Muscle layer of duodenum (tissue), 2 donors: ENCODE results near the gene CEP20.
A peak's percentile ranks its signal among the peaks of the same experiment; 100 is the strongest.
"Not testable (repeated sequence)": the region's sequence is repeated elsewhere in the genome, so short reads cannot be mapped to it uniquely, and the experiment has no call there.

ENCODE experiments used
- H3K27ac ChIP-seq: one replicate; pipeline ENCODE4 v1.7.0; 2013; ENCODE audit warnings: mild to moderate bottlenecking, low read length
- H3K27me3 ChIP-seq: one replicate; pipeline ENCODE4 v1.7.0; 2013; ENCODE audit warnings: low read depth, mild to moderate bottlenecking, control low read depth, low read length
- H3K36me3 ChIP-seq, 2 donors: one replicate each; pipeline ENCODE4 v1.7.0; 2013; ENCODE audit warnings: low read length in 2 of 2, control low read depth in 1 of 2, mild to moderate bottlenecking in 1 of 2; ENCODE audit not compliant: insufficient read depth in 2 of 2, control insufficient read depth in 1 of 2
- H3K4me1 ChIP-seq, 2 donors: one replicate each; pipeline ENCODE4 v1.7.0; 2013; ENCODE audit warnings: low read length in 2 of 2, mild to moderate bottlenecking in 2 of 2, control low read depth in 1 of 2, moderate library complexity in 1 of 2; ENCODE audit not compliant: insufficient read depth in 2 of 2, control insufficient read depth in 1 of 2
- H3K4me3 ChIP-seq, 2 donors: one replicate each; pipeline ENCODE4 v1.7.0; 2013; ENCODE audit warnings: low read length in 2 of 2, low read depth in 1 of 2, mild to moderate bottlenecking in 1 of 2
- H3K9me3 ChIP-seq, 2 donors: one replicate each; pipeline ENCODE4 v1.7.0; 2013; ENCODE audit warnings: low read length in 2 of 2, control low read depth in 1 of 2, mild to moderate bottlenecking in 1 of 2; ENCODE audit not compliant: control insufficient read depth in 1 of 2
- donor health status: healthy.

Gene CEP20

DNA sequence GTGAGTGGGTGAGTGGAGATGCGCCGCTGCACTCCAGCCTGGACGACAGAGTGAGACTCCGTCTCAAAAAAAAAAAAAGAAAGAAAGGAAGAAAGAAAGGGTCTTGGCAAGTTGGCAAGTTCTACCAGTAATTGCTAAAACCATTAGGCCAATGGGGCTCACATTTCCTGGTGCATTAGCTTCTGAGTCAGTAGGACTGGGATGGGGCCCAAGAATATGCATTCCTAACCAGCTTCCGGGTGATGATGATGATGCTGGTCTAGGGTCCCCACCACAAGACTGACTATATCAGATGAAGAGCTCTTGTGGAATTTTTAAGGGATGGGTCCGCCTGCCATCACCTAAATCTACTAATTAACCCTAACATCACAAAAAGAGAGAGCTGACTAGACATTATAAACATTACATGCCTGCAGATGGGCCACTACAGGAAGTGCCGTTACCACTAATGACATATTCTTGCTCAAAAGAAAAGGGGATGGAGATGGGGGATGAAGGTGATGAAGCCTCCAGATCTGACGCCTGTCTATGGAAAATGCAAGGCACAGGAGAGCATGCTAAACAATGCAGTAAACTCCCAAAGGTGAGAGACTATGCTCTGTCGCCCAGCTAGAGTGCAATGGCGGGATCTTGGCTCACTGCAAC is 44.6 kb downstream of the CEP20 start:
- no peak overlapping the region for H3K4me3 ChIP-seq
- H3K9me3 ChIP-seq, result no peaks in the 10 kb centered on the region
- H3K4me1 ChIP-seq, result peaks cover 0 to 39% of the 10 kb centered on the region in 2 donors
- H3K27ac ChIP-seq, result no peak overlapping the region
- H3K36me3 ChIP-seq, result no peaks in the 10 kb centered on the region
- H3K27me3 ChIP-seq, result no peaks in the 10 kb centered on the region

GRCh38 chr16:15839204-15839603 is 49.2 kb downstream of the CEP20 start:
- H3K9me3 ChIP-seq, H3K27me3 ChIP-seq, H3K27ac ChIP-seq, H3K36me3 ChIP-seq: not testable (repeated sequence)
- peaks cover 0 to 47% of the 10 kb centered on the region in 2 donors for H3K4me1 ChIP-seq
- peak overlapping the region in 1 of 2 donors; percentile 35 for H3K4me3 ChIP-seq

- Histone ChIP-seq H3K36me3 (peaks cover 0 to 6% of the 10 kb centered on the region in 2 donors), H3K9me3 (no peaks in the 10 kb centered on the region), H3K27me3 (no peaks in the 10 kb centered on the region), H3K4me3 (peak overlapping the region in 1 of 2 donors; percentile 47), H3K4me1 (peaks cover 0 to 57% of the 10 kb centered on the region in 2 donors), H3K27ac (no peak overlapping the region)
Observed at GRCh38 chr16:15837761-15838160, 50.6 kb downstream of the CEP20 start.

- no peaks in the 10 kb centered on the region for H3K27me3 ChIP-seq
- H3K4me3 ChIP-seq, result peak overlapping the region in 1 of 2 donors; percentile 47
- H3K27ac ChIP-seq, result no peak overlapping the region
- H3K9me3 ChIP-seq, result no peaks in the 10 kb centered on the region
- peaks cover 0 to 6% of the 10 kb centered on the region in 2 donors for H3K36me3 ChIP-seq
- H3K4me1 ChIP-seq, result peaks cover 0 to 58% of the 10 kb centered on the region in 2 donors
Observed at GRCh38 chr16:15836965-15837611, 51.3 kb downstream of the CEP20 start.

GRCh38 chr16:15836074-15836473 is 52.3 kb downstream of the CEP20 start:
- Histone ChIP-seq H3K4me3 (peak overlapping the region in 1 of 2 donors; percentile 17), H3K27ac (no peak overlapping the region), H3K36me3 (peaks cover 0 to 6% of the 10 kb centered on the region in 2 donors)

DNA sequence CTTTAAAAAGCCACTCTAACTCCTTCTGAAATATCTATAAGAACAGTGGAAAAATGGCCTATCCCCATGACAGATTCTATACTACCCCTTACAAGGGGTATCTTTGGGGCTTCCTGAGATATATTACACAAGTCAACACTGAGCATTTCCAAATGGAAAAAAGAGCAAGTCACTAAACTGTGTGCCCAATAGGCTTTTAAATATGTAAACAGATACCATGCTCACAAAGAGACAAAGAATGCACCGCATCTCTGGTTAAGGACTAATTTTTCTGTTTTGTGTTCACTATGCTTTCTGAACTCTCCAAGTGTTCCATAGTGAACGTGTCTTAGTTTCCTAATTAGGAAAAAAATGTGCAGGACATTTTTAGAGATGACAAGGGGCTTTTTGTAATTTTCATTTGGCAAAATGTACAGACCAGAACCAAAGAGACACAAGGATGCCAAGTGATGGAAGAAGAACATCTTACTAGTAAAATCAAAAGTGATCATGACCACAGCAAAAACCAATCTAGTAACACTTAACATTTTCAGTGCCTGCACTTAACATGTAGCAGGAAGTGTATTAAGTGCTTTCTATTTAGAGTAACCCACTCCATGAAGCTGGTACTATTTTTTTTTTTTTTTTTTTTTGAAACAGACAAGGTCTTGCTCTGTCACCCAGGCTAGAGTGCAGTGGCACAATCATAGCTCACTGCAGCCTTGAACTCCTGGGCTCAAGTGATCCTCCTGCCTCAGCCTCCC is 53.1 kb downstream of the CEP20 start:
- Histone ChIP-seq H3K4me1 (peaks cover 0 to 61% of the 10 kb centered on the region in 2 donors), H3K27ac (peak overlapping the region; percentile 11), H3K4me3 (peak overlapping the region in 1 of 2 donors; percentile 17), H3K36me3 (peaks cover 0 to 6% of the 10 kb centered on the region in 2 donors), H3K27me3 (no peaks in the 10 kb centered on the region), H3K9me3 (no peaks in the 10 kb centered on the region)

More at GRCh38 chr16:15836074-15836473, 52.3 kb downstream of the CEP20 start:
- H3K27me3 ChIP-seq, result no peaks in the 10 kb centered on the region
- no peaks in the 10 kb centered on the region for H3K9me3 ChIP-seq
- peaks cover 0 to 58% of the 10 kb centered on the region in 2 donors for H3K4me1 ChIP-seq

GRCh38 chr16:15834502-15834901 is 53.9 kb downstream of the CEP20 start:
- Histone ChIP-seq H3K27ac (no peak overlapping the region), H3K36me3 (peaks cover 0 to 6% of the 10 kb centered on the region in 2 donors), H3K4me3 (no peak overlapping the region), H3K27me3 (no peaks in the 10 kb centered on the region), H3K9me3 (no peaks in the 10 kb centered on the region), H3K4me1 (peaks cover 0 to 63% of the 10 kb centered on the region in 2 donors)

GRCh38 chr16:15833541-15833940 is 54.9 kb downstream of the CEP20 start:
- peaks cover 0 to 6% of the 10 kb centered on the region in 2 donors for H3K36me3 ChIP-seq
- H3K4me3 ChIP-seq, result no peak overlapping the region
- no peaks in the 10 kb centered on the region for H3K9me3 ChIP-seq
- H3K4me1 ChIP-seq, result peaks cover 0 to 64% of the 10 kb centered on the region in 2 donors
- no peaks in the 10 kb centered on the region for H3K27me3 ChIP-seq
- no peak overlapping the region for H3K27ac ChIP-seq

DNA sequence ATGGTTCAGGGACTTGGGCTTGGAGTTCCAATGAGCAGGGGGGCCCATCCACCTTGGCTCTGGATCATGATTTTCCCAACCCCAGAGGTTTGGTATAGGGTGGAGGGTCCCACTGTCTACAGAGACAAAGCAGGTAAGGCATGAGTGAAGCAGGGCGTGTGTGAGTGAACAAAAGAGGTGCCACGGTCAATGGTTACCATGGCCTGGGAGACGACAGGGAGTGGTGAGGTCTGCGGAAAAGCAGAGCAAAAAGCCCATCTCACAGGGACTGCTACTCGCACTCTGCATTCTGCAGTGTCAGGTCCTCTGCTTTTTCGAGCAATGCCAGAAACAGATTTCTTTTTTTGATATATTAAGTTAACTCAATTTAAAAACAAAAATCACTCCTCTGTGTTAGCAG is 56.2 kb downstream of the CEP20 start:
- H3K27ac ChIP-seq, result peak overlapping the region; percentile 8

GRCh38 chr16:15830832-15831451 is 57.5 kb downstream of the CEP20 start:
- H3K9me3 ChIP-seq, result no peaks in the 10 kb centered on the region
- H3K4me3 ChIP-seq, result no peak overlapping the region
- H3K27ac ChIP-seq, result no peak overlapping the region
- H3K27me3 ChIP-seq, result no peaks in the 10 kb centered on the region
- H3K4me1 ChIP-seq, result peaks cover 0 to 75% of the 10 kb centered on the region in 2 donors
- H3K36me3 ChIP-seq, result peaks cover 0 to 2% of the 10 kb centered on the region in 2 donors

More for the DNA sequence above, 56.2 kb downstream of the CEP20 start:
- H3K9me3 ChIP-seq, result no peaks in the 10 kb centered on the region
- H3K36me3 ChIP-seq, result no peaks in the 10 kb centered on the region
- no peak overlapping the region for H3K4me3 ChIP-seq
- H3K4me1 ChIP-seq, result peaks cover 0 to 67% of the 10 kb centered on the region in 2 donors
- H3K27me3 ChIP-seq, result no peaks in the 10 kb centered on the region

DNA sequence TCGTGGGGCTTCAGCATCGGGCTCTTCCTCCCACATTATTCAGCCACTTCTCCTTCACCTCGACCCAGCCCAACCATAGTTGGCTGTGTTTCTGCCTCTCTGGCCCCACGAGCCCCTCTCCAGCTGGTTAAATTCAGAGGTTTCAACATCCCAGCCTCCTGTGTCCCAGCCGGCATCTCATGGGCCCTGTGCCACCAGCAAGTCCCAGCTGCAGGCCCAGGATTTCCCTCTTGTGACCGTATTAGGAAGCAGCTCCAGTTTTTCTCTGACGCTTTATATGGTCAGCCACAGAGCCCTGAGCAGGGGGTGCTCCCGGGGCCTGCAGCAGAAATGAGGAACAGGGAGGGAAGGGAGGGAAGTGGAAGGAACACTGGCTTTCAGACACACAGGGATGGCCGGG is 58.9 kb downstream of the CEP20 start:
- H3K4me1 ChIP-seq, result peaks cover 0 to 86% of the 10 kb centered on the region in 2 donors
- H3K4me3 ChIP-seq, result no peak overlapping the region
- peak overlapping the region; percentile 56 for H3K27ac ChIP-seq
- H3K9me3 ChIP-seq, result no peaks in the 10 kb centered on the region
- H3K36me3 ChIP-seq, result peaks cover 0 to 5% of the 10 kb centered on the region in 2 donors
- no peaks in the 10 kb centered on the region for H3K27me3 ChIP-seq
